BJ (cell line): Measurements from ENCODE around the gene DNAH12. TPM values are rescaled to one million over a fixed set of nuclear protein-coding genes. Genes with fewer than 3 reads are reported as not detected.

Experiments used
- CTCF ChIA-PET: fragments of 350-600 bp; formaldehyde crosslinking; extraction: SDS; loops from one replicate; lab custom pipeline; 2021; ENCODE audit warnings: antibody characterized with exemption, inconsistent platforms; lab: Yijun Ruan, JAX
- POLR2A ChIA-PET: fragments of 300-600 bp; sonication (Branson Sonifier 250); formaldehyde crosslinking; extraction: SDS; loops from one replicate; lab custom pipeline; 2021; ENCODE audit warnings: antibody characterized with exemption; lab: Charles Lee
- DNase-seq: peaks from one replicate; pipeline ENCODE4 v3.0.0-alpha.2; 2011; ENCODE audit warnings: low read depth
- H3K27me3 ChIP-seq: 2 replicates; pipeline ENCODE4 v1.6.0; 2011; ENCODE audit warnings: low read length; ENCODE audit not compliant: control insufficient read depth, insufficient read depth
- H3K36me3 ChIP-seq: 2 replicates; pipeline ENCODE4 v1.5.1; 2011; ENCODE audit warnings: low read length; ENCODE audit not compliant: control insufficient read depth, insufficient read depth
- H3K4me3 ChIP-seq: 2 replicates; pipeline ENCODE4 v1.5.1; 2011; ENCODE audit warnings: low read depth, mild to moderate bottlenecking, control low read depth, low read length
- polyA plus RNA-seq: library from polyadenylated mRNA; depleted of rRNA; stranded (reverse); fragments of >200 nt; gene quantifications from 2 replicates; pipeline ENCODE4 v1.2.3, GENCODE V29; 2011
- TF ChIP-seq, protein P1 (sequence below): IDR thresholded peaks from 2 replicates; pipeline ENCODE4 v1.5.1; 2011; ENCODE audit warnings: low read depth, mild to moderate bottlenecking, control low read depth, inconsistent platforms, low read length, moderate library complexity; ENCODE audit not compliant: insufficient read depth

DNAH12 gene
- polyA plus RNA-seq, 1 experiment = not detected

DNA sequence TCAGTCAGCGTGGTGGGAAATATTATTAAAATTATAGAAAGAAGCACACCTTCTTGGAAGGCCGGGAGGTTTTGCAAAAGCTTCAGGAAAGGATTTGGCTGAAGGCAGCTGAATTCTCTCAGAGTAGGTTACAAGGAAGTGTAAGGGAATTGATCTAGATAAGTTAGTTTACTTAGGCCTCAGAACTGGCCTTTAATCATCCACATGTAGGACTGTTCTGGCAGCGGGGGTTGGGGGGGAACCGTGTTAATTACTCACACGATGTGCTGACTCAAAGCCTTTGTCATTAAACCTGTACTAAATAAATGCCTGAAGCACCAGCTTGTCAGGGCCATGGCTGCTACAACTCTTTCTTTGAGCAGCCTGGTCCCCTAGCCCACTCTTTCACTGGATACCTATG lies 264.5 kb downstream of the DNAH12 start:
- ChIA-PET CTCF (no interaction called here), POLR2A (no interaction called here)
- no peak for DNase-seq

DNA sequence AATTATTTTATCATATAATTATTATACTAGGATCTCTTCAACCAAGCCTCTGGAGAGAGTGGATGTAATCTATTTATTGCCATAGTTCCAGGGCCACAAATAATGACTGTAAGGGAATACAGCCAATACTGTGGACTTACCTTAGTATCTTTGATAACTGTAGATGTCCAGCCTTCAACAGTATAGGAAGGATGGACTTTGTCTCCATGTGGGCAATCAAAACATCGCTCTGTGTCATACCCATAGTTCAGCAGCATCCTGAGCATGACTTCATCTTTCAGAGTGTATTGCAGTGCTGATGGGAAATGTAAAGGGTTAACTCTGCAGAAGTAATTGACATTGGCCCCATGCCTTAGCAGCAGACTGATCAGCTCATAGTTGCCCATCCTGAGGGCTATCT lies 265.9 kb downstream of the DNAH12 start:
- Histone ChIP-seq H3K27me3 (no peaks in the 10 kb centered on the region), H3K36me3 (peaks cover 1% of the 10 kb centered on the region; the same call in 1 of the 2 replicates), H3K4me3 (no peak overlapping the region)
- no peak for DNase-seq
- POLR2A ChIA-PET = interaction anchor here (0.6 kb wide), 1 partner anchor 593 kb away, joined by 5 read pairs; no protein-coding TSS in a partner anchor
- TF ChIP-seq, protein P1, sequence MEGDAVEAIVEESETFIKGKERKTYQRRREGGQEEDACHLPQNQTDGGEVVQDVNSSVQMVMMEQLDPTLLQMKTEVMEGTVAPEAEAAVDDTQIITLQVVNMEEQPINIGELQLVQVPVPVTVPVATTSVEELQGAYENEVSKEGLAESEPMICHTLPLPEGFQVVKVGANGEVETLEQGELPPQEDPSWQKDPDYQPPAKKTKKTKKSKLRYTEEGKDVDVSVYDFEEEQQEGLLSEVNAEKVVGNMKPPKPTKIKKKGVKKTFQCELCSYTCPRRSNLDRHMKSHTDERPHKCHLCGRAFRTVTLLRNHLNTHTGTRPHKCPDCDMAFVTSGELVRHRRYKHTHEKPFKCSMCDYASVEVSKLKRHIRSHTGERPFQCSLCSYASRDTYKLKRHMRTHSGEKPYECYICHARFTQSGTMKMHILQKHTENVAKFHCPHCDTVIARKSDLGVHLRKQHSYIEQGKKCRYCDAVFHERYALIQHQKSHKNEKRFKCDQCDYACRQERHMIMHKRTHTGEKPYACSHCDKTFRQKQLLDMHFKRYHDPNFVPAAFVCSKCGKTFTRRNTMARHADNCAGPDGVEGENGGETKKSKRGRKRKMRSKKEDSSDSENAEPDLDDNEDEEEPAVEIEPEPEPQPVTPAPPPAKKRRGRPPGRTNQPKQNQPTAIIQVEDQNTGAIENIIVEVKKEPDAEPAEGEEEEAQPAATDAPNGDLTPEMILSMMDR = no peak
- CTCF ChIA-PET = interaction anchor here (1.5 kb wide), 1 partner anchor 109 kb away, joined by 6 read pairs; no protein-coding TSS in a partner anchor

More for the DNA sequence above, 264.5 kb downstream of the DNAH12 start:
- no peaks in the 10 kb centered on the region for H3K36me3 ChIP-seq
- H3K27me3 ChIP-seq = no peaks in the 10 kb centered on the region
- TF ChIP-seq, protein P1 = no peak
- no peak overlapping the region for H3K4me3 ChIP-seq

DNA sequence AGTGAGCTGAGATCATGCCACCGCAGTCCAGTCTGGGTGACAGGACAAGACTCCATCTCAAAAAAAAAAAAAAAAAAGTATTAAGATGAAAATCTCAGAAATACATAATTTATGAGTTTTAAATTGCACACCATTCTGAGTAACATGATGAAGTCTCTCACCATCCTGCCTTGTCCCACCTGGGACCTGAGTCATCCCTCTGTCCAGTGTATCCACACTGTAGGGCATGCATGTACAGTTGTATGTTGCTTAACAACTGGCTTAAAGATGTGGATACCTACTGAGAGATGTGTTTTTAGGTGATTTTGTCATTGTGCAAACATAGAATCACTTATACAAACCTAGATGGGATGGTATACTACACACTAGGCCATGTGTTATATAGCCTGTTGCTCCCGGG lies 268.8 kb downstream of the DNAH12 start:
- DNase-seq = no peak
- peaks cover 1% of the 10 kb centered on the region; the same call in 1 of the 2 replicates for H3K36me3 ChIP-seq
- POLR2A ChIA-PET = no interaction called here

DNA sequence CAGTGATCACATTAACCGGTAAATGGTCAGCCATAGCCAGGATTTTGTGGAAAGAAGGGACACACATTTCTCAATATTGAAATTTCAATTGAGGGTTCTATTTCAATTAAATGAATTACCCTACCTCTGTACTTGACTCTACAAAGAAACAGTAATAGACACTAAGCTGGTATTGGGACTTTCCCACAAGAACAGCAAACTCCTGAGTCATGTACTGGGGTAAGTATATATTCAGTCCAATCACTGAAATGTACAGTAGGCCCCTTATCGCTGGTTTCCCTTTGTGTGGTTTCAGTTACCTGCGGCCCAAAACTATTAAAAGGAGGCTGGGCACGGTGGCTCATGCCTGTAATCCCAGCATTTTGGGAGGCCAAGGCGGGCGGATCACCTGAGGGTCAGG lies 269.3 kb downstream of the DNAH12 start:
- no peak for DNase-seq
- CTCF ChIA-PET = no interaction called here
- no peak overlapping the region for H3K4me3 ChIP-seq
- H3K27me3 ChIP-seq = no peaks in the 10 kb centered on the region
- TF ChIP-seq, protein P1 = no peak
- H3K36me3 ChIP-seq = peaks cover 1% of the 10 kb centered on the region; the same call in 1 of the 2 replicates
- POLR2A ChIA-PET = no interaction called here

More for the DNA sequence above, 268.8 kb downstream of the DNAH12 start:
- Histone ChIP-seq H3K27me3 (no peaks in the 10 kb centered on the region), H3K4me3 (no peak overlapping the region)
- TF ChIP-seq, protein P1 = no peak
- CTCF ChIA-PET = no interaction called here

DNA sequence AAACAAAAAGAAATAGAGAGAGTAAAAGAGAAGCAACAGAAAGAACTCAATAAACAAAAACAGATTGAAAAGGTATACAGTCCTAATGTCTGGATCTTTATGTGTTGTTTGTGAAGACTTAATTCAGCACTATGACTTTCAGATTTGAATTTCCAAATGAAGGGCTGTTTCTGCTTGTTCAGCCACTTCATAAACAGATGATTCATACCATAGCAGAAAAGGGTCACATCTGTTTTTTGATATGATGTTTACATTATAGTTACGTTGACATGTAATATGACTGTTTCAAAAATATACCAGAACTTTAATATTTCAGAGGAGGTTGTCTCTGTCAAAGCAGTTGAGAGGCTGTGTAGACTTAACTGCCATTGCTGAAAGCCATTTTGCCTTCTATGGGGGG lies 275.7 kb downstream of the DNAH12 start:
- ChIA-PET CTCF (interaction anchor here (1.7 kb wide), 1 partner anchor 31 kb away, joined by 4 read pairs; no protein-coding TSS in a partner anchor), POLR2A (no interaction called here)
- H3K36me3 ChIP-seq = peaks cover 4% of the 10 kb centered on the region
- TF ChIP-seq, protein P1 = no peak
- H3K27me3 ChIP-seq = no peaks in the 10 kb centered on the region
- DNase-seq = no peak
- H3K4me3 ChIP-seq = no peak overlapping the region
